ENCODE data around the gene DOCK1.

Gene DOCK1

DNA sequence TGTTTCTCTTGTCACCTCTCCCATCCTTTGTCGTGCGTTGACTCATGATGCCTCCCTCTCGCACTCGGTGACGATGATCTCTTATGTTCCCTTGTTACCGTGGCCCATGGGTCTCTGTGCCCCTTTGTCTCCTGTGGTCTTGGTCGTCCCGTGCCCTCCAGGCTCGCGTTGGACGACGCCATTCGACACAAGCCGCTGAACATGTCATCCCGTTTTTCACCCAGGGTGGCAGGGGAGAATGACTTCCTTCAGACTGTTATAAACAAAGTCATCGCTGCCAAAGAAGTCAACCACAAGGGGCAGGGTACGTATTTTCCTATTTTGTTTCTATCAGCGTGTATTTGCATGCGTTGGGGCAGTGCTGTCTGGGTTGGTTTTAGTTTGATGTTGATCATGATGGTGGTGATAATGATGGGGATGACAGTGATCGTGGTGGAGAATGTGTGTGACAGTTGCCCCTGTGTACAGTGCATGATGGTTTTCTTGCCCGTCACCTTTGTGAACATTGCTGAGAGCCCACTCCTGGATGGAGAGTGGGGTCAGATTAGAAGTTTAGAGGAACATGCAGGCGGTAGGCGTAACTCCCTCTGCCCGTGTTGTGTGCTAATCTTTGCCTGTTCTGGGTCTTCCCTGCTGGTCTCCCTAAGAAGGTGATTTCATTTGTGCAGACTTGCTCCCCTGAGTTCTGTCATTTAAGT lies 107.0 kb downstream of the DOCK1 start:
- DNase-seq (ENCODE audit: low read depth) = no peak
- no peak for TF ChIP-seq CTCF (IDR thresholded peaks at IDR 0.05; ENCODE audit: control insufficient read depth, insufficient read depth, low read depth, low read length, missing control alignments)
- H3K4me3 ChIP-seq (ENCODE audit: control insufficient read depth, low read depth, low read length) = no peak overlapping the region

- no peak for TF ChIP-seq CTCF (IDR thresholded peaks at IDR 0.05; ENCODE audit: control insufficient read depth, insufficient read depth, low read depth, low read length, missing control alignments)
- no peak overlapping the region for H3K4me3 ChIP-seq (ENCODE audit: control insufficient read depth, low read depth, low read length)
- no peak for DNase-seq (ENCODE audit: low read depth)
Observed at GRCh38 chr10:127012769-127013152, 107.5 kb downstream of the DOCK1 start.

DNA sequence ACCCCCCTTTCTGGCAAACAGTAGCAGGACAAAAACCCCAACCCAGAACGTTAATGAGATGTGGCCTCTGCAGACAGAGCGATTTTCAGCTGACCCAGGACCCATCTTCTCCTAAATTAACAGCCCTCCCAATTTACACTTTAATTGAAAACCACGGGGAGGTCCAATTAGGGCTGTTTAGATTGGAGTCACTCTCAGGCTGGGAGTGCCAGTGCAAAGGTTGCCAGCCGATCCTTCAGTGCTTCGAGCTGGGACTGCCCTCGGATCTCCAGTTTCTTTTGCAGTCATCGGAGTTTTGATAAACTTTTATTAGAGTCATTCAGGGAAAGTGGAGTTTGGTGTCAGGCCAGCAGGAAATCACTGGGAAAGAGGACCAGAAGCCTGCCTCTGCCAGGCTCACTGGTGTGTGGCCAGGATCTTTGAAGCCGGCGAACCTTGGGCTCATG lies 108.0 kb downstream of the DOCK1 start:
- TF ChIP-seq CTCF (IDR thresholded peaks at IDR 0.05; ENCODE audit: control insufficient read depth, insufficient read depth, low read depth, low read length, missing control alignments) = no peak
- H3K4me3 ChIP-seq (ENCODE audit: control insufficient read depth, low read depth, low read length) = no peak overlapping the region
- no peak for DNase-seq (ENCODE audit: low read depth)

DNA sequence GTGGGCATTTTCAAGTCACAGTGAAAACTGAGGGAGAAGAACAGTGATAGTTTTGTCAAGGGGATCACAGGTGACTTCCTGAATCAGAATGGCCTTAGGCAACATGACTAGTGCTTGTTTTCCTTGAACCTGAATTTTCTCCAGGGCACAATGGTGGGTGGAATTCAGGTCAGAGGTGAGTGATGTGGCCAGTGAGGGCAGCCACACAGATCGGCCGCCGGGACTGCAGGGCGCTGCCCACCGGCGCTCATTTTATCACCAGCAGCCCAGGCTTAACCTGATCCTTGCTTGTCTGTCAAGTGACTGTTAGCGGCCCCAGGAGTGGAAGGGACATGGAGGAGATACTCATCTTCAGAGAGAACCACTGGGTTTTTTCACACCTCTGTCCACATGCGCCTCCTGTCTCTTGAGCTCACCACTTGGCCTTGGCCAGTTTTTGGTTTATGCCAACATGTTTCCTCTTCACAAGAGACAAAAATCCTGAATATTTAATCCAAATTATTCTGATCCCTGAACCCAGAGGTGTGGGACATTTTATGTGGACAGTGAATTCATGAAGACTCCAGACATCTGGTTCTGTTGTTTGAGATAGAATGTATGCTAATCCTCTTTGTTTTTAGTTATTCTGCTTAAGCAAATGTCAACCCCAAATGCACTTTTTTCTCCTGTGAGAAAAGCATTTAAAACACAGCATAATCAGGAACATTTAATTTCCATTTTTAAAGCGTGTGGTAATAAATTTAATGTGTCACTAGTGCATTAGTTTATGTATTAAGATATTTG lies 108.7 kb downstream of the DOCK1 start:
- no peak for TF ChIP-seq CTCF (IDR thresholded peaks at IDR 0.05; ENCODE audit: control insufficient read depth, insufficient read depth, low read depth, low read length, missing control alignments)
- no peak overlapping the region for H3K4me3 ChIP-seq (ENCODE audit: control insufficient read depth, low read depth, low read length)
- no peak for DNase-seq (ENCODE audit: low read depth)

- TF ChIP-seq CTCF (IDR thresholded peaks at IDR 0.05; ENCODE audit: control insufficient read depth, insufficient read depth, low read depth, low read length, missing control alignments) = no peak
- H3K4me3 ChIP-seq (ENCODE audit: control insufficient read depth, low read depth, low read length) = no peak overlapping the region
- no peak for DNase-seq (ENCODE audit: low read depth)
Observed at GRCh38 chr10:127014671-127015070, 109.4 kb downstream of the DOCK1 start.

GRCh38 chr10:127015373-127015772 lies 110.1 kb downstream of the DOCK1 start:
- H3K4me3 ChIP-seq (ENCODE audit: control insufficient read depth, low read depth, low read length) = no peak overlapping the region
- no peak for DNase-seq (ENCODE audit: low read depth)
- TF ChIP-seq CTCF (IDR thresholded peaks at IDR 0.05; ENCODE audit: control insufficient read depth, insufficient read depth, low read depth, low read length, missing control alignments) = no peak
